ENCODE results near the gene CITED4. TPM values are rescaled to one million over a fixed set of nuclear protein-coding genes. Genes with fewer than 3 reads are reported as not detected.

Gene CITED4
- total RNA-seq, 2 experiments from 2014 or later, result 6.7 to 7.4 TPM

- ChIA-PET CTCF (interaction anchor here (1.0 kb wide), 2 partner anchors 10 to 16 kb away, joined by 3 read pairs; no protein-coding TSS in a partner anchor), POLR2A (no interaction called here)
- Mint-ChIP-seq H3K36me3 (ENCODE audit: low read depth) (no peaks in the 10 kb centered on the region), H3K9me3 (no peaks in the 10 kb centered on the region), H3K4me1 (ENCODE audit: low read depth) (peaks cover 5% of the 10 kb centered on the region), H3K27me3 (no peaks in the 10 kb centered on the region), H3K27ac (no peak overlapping the region), H3K4me3 (no peak overlapping the region)
- ATAC-seq, result no peak
- no peak for TF ChIP-seq CTCF (IDR thresholded peaks at IDR 0.05)
- no peak for DNase-seq
- intact Hi-C loops (cut with micrococcal nuclease), result no loop called here
Observed at GRCh38 chr1:40834968-40835545, 27.1 kb downstream of the CITED4 start.

GRCh38 chr1:40833979-40834378 lies 28.2 kb downstream of the CITED4 start:
- H3K27ac Mint-ChIP-seq, result no peak overlapping the region
- no peaks in the 10 kb centered on the region for H3K27me3 Mint-ChIP-seq
- POLR2A ChIA-PET, result interaction anchor here (1.0 kb wide), 1 partner anchor 146 kb away, joined by 4 read pairs; the partner anchor contains the start of gene CTPS1

GRCh38 chr1:40831001-40831732 lies 31.0 kb downstream of the CITED4 start:
- peaks cover under 1% of the 10 kb centered on the region for H3K4me1 Mint-ChIP-seq (ENCODE audit: low read depth)
- no peak overlapping the region for H3K4me3 Mint-ChIP-seq
- no peak for TF ChIP-seq CTCF (IDR thresholded peaks at IDR 0.05)
- H3K9me3 Mint-ChIP-seq, result no peaks in the 10 kb centered on the region
- ChIA-PET CTCF (interaction anchor here (0.9 to 1.2 kb wide), 3 partner anchors 19 to 57 kb away, joined by 3 read pairs; no protein-coding TSS in a partner anchor), POLR2A (interaction anchor here (1.3 kb wide), 1 partner anchor 13 kb away, joined by 4 read pairs; no protein-coding TSS in a partner anchor)
- no peak for ATAC-seq
- no peak for DNase-seq
- H3K27me3 Mint-ChIP-seq, result no peaks in the 10 kb centered on the region
- no peaks in the 10 kb centered on the region for H3K36me3 Mint-ChIP-seq (ENCODE audit: low read depth)
- intact Hi-C loops (cut with micrococcal nuclease), result no loop called here
- H3K27ac Mint-ChIP-seq, result no peak overlapping the region

More at GRCh38 chr1:40833979-40834378, 28.2 kb downstream of the CITED4 start:
- no peak for ATAC-seq
- intact Hi-C loops (cut with micrococcal nuclease), result no loop called here
- Mint-ChIP-seq H3K36me3 (ENCODE audit: low read depth) (no peaks in the 10 kb centered on the region), H3K4me3 (no peak overlapping the region), H3K9me3 (no peaks in the 10 kb centered on the region), H3K4me1 (ENCODE audit: low read depth) (no peaks in the 10 kb centered on the region)
- DNase-seq, result no peak
- TF ChIP-seq CTCF (IDR thresholded peaks at IDR 0.05), result no peak
- CTCF ChIA-PET, result interaction anchor here (0.7 to 1.5 kb wide), 2 partner anchors 16 to 23 kb away, joined by 4 to 6 read pairs; no protein-coding TSS in a partner anchor

- POLR2A ChIA-PET, result interaction anchor here (1.3 kb wide), 1 partner anchor 13 kb away, joined by 4 read pairs; no protein-coding TSS in a partner anchor
Observed at GRCh38 chr1:40830419-40830943, 31.7 kb downstream of the CITED4 start.

More at GRCh38 chr1:40830419-40830943, 31.7 kb downstream of the CITED4 start:
- TF ChIP-seq CTCF (IDR thresholded peaks at IDR 0.05), result no peak
- DNase-seq, result no peak
- CTCF ChIA-PET, result interaction anchor here (0.9 kb wide), 1 partner anchor 57 kb away, joined by 3 read pairs; no protein-coding TSS in a partner anchor
- intact Hi-C loops (cut with micrococcal nuclease), result no loop called here
- H3K9me3 Mint-ChIP-seq, result no peaks in the 10 kb centered on the region
- H3K36me3 Mint-ChIP-seq (ENCODE audit: low read depth), result no peaks in the 10 kb centered on the region
- no peaks in the 10 kb centered on the region for H3K27me3 Mint-ChIP-seq
- H3K4me3 Mint-ChIP-seq, result no peak overlapping the region
- no peak overlapping the region for H3K27ac Mint-ChIP-seq
- no peak for ATAC-seq
- H3K4me1 Mint-ChIP-seq (ENCODE audit: low read depth), result peaks cover 8% of the 10 kb centered on the region
